ENCODE results near the gene TAS2R31.
"Not testable (repeated sequence)": the region's sequence is repeated elsewhere in the genome, so short reads cannot be mapped to it uniquely, and the experiment has no call there.

Gene TAS2R31

GRCh38 chr12:11031307-11031706 lies at the start of gene TAS2R31:
Gene TAS2R31 (minus strand): TSS chr12:11031407. CDS start chr12:11031335, 72 bp downstream.
- H3K4me3 ChIP-seq (ENCODE audit: low read depth, low read length), result no peak within 1 kb of the TSS
- TF ChIP-seq CTCF (IDR thresholded peaks at IDR 0.05; ENCODE audit: low read depth, low read length, missing control alignments), result no peak
- DNase-seq (ENCODE audit: low read depth), result no peak

- no peak for DNase-seq (ENCODE audit: low read depth)
- no peak for TF ChIP-seq CTCF (IDR thresholded peaks at IDR 0.05; ENCODE audit: low read depth, low read length, missing control alignments)
- no peak overlapping the region for H3K4me3 ChIP-seq (ENCODE audit: low read depth, low read length)
Observed at GRCh38 chr12:11078246-11078645, 47.0 kb upstream of the TAS2R31 start.

GRCh38 chr12:11075642-11076041 lies 44.4 kb upstream of the TAS2R31 start:
- TF ChIP-seq CTCF (IDR thresholded peaks at IDR 0.05; ENCODE audit: low read depth, low read length, missing control alignments), result no peak
- H3K4me3 ChIP-seq (ENCODE audit: low read depth, low read length), result no peak overlapping the region
- no peak for DNase-seq (ENCODE audit: low read depth)

- DNase-seq (ENCODE audit: low read depth), result no peak
- TF ChIP-seq CTCF (IDR thresholded peaks at IDR 0.05; ENCODE audit: low read depth, low read length, missing control alignments), result no peak
- no peak overlapping the region for H3K4me3 ChIP-seq (ENCODE audit: low read depth, low read length)
Observed at GRCh38 chr12:11071414-11071813, 40.2 kb upstream of the TAS2R31 start.

GRCh38 chr12:11070999-11071398 lies 39.8 kb upstream of the TAS2R31 start:
- TF ChIP-seq CTCF (IDR thresholded peaks at IDR 0.05; ENCODE audit: low read depth, low read length, missing control alignments), result no peak
- DNase-seq (ENCODE audit: low read depth), result no peak
- H3K4me3 ChIP-seq (ENCODE audit: low read depth, low read length), result no peak overlapping the region

GRCh38 chr12:11069854-11070365 lies 38.7 kb upstream of the TAS2R31 start:
- TF ChIP-seq CTCF (IDR thresholded peaks at IDR 0.05; ENCODE audit: low read depth, low read length, missing control alignments), result no peak
- DNase-seq (ENCODE audit: low read depth), result no peak
- no peak overlapping the region for H3K4me3 ChIP-seq (ENCODE audit: low read depth, low read length)

GRCh38 chr12:11067514-11067913 lies 36.3 kb upstream of the TAS2R31 start:
- no peak for DNase-seq (ENCODE audit: low read depth)
- H3K4me3 ChIP-seq (ENCODE audit: low read depth, low read length), result no peak overlapping the region
- TF ChIP-seq CTCF (IDR thresholded peaks at IDR 0.05; ENCODE audit: low read depth, low read length, missing control alignments), result no peak

- DNase-seq (ENCODE audit: low read depth), result not testable (repeated sequence)
Observed at GRCh38 chr12:11062194-11062593, 31.0 kb upstream of the TAS2R31 start, which contains the start of gene TAS2R46. Gene TAS2R46 (minus strand): TSS chr12:11062294. CDS start chr12:11062294, 0 bp downstream.

More at GRCh38 chr12:11062194-11062593, 31.0 kb upstream of the TAS2R31 start, which contains the start of gene TAS2R46:
- H3K4me3 ChIP-seq (ENCODE audit: low read depth, low read length), result not testable (repeated sequence)
